HT1080 (cell line): ENCODE data around the gene ZNF132. TPM values are rescaled to one million over a fixed set of nuclear protein-coding genes. Genes with fewer than 3 reads are reported as not detected.
A peak's percentile ranks its signal among the peaks of the same experiment; 100 is the strongest.
"Not testable (repeated sequence)": the region's sequence is repeated elsewhere in the genome, so short reads cannot be mapped to it uniquely, and the experiment has no call there.

ENCODE experiments used
- DNase-seq: peaks from one replicate; pipeline ENCODE4 v3.0.0-alpha.2; 2015; ENCODE audit warnings: low read depth
- polyA plus RNA-seq, 2 experiments: library from polyadenylated mRNA; depleted of rRNA; stranded (reverse); fragments of >200 nt; gene quantifications; 2 replicates each; pipeline ENCODE4 v1.2.3, GENCODE V29; 2015
- total RNA-seq: library from RNA; depleted of rRNA; stranded (reverse); fragments of >200 nt; shearing (Covaris generic); gene quantifications from 2 replicates; pipeline ENCODE4 v1.2.3, GENCODE V29; 2014; rRNA removed

Gene ZNF132
- total RNA-seq = 3.5 and 4.3 TPM in 2 replicates
- polyA plus RNA-seq (2015; cell fraction: cytosol; rRNA removed) = 1.1 and 1.3 TPM in 2 replicates
- 3.0 and 3.6 TPM in 2 replicates for polyA plus RNA-seq (2015; cell fraction: nucleus; rRNA removed)

DNA sequence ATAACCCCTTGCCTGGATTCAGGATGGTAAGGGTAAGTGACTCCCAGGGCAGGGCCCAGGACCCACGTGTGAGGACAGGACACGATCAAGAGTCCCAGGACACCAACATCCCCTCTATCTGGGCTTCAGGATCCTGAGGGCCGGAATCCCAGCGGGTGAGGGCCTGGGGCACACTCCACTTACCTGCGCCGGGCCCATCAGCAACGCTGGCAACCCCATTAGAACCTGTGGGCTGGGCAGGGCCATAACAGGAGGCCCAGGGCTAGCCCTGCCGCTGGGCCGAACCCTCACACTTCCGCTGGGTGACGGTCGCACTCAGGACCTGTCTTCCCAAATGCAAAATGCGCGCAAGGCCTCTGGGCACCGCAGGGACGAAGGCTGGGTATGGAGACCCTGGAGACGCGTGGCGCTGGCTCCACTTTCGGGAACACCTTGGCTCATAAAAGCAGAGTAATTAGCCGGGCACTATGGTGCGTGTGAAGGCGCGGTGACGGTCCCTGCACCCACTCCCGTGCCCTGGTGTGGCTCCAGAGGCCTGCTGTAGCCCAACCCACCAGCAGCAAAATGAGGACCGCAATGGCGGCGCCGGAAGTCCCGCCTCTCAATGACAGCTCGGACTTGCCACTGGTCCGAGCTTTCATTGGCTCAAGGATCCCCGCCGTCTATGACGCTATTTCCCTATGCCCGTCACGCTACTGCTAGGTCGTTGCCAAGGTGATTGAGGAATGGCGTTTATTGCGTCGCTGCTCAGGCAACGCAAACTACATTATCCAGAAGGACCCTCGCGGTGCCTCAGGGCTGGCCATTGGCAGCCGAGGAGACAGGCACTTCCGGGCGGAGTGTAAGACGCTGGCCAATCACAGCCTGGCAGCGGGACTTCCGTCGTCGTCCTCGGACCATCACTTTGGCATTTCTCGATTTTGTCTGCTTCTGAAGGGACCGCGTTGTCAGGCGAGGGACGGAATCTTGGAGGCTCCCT lies at the start of gene ZNF132:
Gene ZNF132 (minus strand): TSS at position 578 of the 979 bp plus-strand sequence. CDS start 332 bp downstream, at position 246.
- peak; percentile 97 for DNase-seq

- not testable (repeated sequence) for DNase-seq
Observed at GRCh38 chr19:58484349-58484748, 44.4 kb upstream of the ZNF132 start.

DNA sequence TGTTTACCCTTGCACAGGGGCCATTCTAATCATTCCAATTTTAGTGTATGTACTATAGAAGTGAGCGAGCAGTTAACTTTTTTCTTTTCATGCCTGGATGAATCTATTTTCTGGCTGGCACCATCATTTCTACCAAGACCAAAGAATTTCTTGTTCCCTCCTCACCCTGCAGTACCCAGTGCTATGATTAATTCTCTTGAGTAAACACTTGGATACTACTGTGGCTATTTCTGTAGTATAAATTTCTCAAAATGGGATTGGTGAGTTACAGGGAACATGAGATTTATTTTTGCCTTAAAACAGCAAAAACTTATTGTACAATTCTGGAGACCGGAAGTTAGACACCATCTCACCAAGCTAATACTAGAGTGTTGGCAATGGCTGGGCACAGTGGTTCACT lies 43.8 kb upstream of the ZNF132 start:
- no peak for DNase-seq

DNA sequence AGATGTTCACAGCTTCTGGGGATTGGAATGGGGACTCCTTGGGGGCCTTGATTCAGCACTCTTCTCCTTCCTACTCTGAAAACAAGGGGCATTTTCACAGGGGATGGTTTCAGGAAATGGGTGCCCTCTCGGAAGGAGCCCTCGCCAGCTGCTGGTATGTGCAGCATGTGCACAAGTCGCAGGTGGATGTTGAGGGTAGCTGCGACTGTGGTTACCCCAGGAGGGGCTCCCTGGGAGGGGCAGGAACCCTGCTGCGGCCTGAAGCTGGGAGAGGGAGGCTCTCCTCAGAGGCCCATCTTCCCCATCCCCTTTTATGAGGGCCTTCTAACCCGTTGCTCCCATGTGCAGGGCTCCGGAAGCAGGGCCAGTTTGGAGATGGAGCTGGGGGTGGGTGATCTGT lies 42.4 kb upstream of the ZNF132 start:
- no peak for DNase-seq

DNA sequence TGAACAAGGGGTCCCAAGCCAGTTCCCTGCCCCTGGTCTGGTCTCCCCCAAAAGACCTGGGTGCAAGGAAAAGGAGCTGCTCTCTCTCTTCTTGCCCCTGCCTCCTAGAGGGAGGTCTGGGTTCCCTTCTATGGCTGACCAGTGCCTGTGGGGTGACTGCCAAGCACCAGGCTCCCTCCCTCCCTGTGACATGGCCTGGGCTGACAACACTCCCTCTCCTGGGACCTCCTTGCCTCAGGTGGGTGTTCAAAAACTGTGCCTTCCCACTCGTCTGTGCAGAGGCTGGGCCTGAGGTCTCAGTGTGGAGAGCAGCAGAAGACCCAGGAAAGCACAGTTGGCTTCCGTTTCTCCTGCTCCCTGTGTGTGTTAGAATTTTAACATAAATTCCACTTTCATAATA lies 40.9 kb upstream of the ZNF132 start:
- DNase-seq = no peak

GRCh38 chr19:58480481-58480830 lies 40.5 kb upstream of the ZNF132 start:
- DNase-seq = no peak

GRCh38 chr19:58479736-58480480 lies 40.0 kb upstream of the ZNF132 start:
- no peak for DNase-seq

DNA sequence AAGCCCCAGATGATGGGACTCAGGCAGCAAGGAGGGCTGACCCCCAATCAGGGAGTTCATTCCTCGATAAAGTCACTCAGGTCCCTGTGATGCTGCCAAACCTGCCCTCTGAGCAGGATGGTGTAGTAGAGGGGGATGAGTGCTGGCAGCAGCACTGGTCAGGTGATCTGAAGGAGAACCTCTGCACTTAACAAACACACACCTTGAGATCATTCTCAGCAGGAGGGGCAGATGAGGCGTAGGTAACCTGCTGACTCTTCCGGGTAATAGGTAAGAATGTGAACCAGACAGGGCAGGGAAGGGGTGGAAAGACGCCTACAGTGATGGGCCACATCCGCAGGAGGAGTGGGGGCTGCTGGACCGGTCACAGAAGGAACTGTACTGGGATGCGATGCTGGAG lies 39.4 kb upstream of the ZNF132 start:
- no peak for DNase-seq

- no peak for DNase-seq
Observed at GRCh38 chr19:58477871-58478270, 37.9 kb upstream of the ZNF132 start.

DNA sequence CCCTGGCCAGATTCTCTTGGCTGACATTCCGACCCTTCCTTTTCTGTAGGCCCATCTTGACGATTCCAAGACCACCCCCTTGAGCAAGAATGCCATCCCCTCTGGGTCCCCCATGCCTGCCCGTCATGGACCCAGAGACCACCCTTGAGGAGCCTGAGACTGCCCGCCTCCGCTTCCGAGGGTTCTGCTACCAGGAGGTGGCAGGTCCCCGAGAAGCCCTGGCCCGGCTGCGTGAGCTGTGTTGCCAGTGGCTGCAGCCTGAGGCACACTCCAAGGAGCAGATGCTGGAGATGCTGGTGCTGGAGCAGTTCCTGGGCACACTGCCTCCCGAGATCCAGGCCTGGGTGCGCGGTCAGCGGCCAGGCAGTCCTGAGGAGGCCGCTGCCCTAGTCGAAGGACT lies 37.2 kb upstream of the ZNF132 start:
- no peak for DNase-seq

DNA sequence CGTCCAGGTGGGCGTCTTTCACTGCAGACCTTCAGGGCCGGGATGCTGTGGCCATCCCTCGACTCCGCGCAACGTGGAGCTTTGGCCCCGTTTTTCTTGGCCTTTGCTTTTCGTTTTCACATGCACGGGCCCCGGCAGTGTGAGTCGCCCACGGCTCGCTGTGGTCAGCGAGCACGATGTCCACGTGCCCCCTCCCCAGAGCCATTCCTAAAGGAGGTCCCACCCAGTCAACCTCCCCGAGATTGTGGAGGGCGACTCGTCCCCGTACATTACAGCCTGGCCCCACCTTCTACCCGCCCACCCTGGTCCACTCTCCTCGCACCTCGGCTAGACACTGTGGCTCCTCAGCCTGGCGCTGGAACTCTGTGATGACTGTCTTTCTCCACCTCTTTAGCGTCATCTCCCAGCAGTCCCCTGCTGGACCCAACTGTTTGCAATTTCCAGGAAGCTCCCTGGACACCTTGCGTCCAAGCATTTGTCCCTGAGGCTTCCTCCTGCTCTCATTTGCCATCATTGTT lies 36.6 kb upstream of the ZNF132 start:
- DNase-seq = peak; percentile 22

- DNase-seq = peak; percentile 99
Observed at GRCh38 chr19:58475714-58476497, 36.0 kb upstream of the ZNF132 start, which contains the start of gene ZNF446. Gene ZNF446, plus strand, starts transcription at chr19:58476352. Its CDS starts 867 bp downstream, at chr19:58477219.

DNA sequence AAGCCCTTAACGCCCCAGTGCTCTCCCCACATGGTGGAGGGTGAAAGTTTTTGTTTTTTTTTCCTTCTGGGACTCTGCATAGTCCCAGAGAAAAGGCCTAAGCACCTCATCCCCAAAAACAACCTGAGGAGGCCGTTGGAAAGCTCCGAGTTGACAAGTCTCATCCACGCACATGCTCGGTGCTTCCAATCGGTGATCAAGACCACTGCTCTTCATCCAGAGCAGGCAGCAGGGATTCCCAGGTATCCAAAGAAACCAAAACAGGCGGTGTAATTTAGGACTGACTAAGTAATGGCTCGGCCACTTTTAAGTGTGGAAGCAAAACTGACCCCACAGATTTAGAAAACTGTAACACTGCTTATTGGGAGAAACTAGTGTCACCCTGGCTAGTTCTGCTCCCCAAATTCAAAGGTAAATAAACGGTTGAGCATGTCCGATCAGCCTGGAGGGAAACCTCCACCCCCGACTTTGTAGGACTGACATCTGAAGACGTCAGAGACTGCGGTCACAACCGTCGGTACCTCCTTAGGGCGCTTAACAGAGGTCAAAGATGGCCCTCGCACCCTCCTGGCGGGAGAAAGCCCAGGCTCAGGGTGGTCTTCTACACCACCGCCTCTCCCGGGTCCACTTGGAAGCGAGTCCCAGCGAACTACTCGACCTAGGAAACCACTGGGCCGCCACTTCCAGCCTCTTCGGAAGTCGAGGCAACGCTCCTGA lies 35.2 kb upstream of the ZNF132 start:
- no peak for DNase-seq

GRCh38 chr19:58474291-58474996 lies 34.5 kb upstream of the ZNF132 start:
- DNase-seq = peak; percentile 31

- no peak for DNase-seq
Observed at GRCh38 chr19:58473775-58474174, 33.8 kb upstream of the ZNF132 start.

DNA sequence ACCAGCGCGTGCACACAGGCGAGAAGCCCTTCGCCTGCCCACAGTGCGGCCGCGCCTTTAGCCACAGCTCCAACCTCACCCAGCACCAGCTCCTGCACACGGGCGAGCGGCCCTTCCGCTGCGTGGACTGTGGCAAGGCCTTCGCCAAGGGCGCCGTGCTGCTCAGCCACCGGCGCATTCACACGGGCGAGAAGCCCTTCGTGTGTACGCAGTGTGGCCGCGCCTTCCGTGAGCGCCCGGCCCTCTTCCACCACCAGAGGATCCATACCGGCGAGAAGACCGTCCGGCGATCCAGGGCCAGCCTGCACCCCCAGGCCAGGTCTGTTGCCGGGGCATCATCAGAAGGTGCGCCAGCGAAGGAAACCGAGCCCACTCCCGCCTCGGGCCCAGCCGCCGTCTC lies 31.8 kb upstream of the ZNF132 start:
- no peak for DNase-seq

GRCh38 chr19:58470837-58471543 lies 31.0 kb upstream of the ZNF132 start:
- DNase-seq = not testable (repeated sequence)

DNA sequence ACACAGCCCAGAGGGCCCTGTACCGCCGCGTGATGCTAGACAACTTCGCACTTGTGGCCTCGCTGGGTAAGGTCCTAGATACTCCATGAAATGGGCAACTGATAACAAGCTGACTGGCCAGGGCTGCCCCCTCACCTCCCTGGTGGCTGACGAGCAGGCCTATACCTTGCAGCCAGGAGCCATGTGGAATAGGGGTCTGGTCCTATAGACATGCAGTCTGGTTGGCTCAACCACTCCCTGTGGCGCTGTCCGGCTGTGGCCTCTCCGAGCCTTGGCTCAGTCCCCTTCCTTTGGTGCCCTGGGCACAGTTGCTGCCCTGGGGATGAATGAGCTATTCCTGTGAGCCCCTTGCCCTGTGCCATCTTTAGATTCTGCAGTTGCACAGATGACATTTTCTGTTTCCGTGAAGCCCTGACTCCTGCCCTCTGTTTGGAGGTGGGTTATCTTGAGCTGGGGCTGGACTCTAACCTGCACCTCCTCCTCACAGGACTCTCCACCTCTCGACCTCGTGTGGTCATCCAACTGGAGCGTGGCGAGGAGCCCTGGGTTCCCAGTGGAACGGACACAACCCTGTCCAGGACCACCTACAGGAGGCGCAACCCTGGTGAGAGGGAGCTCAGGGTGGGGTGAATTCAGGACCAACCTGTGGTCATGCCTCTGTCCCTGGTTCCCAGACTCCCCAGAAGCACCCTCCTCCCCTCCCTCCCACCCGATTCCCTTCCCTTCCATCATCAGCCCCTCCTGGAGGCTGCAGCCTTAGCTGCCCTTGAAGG lies 29.5 kb upstream of the ZNF132 start:
- no peak for DNase-seq
